ENCODE data around the gene ADAM19.

DNA sequence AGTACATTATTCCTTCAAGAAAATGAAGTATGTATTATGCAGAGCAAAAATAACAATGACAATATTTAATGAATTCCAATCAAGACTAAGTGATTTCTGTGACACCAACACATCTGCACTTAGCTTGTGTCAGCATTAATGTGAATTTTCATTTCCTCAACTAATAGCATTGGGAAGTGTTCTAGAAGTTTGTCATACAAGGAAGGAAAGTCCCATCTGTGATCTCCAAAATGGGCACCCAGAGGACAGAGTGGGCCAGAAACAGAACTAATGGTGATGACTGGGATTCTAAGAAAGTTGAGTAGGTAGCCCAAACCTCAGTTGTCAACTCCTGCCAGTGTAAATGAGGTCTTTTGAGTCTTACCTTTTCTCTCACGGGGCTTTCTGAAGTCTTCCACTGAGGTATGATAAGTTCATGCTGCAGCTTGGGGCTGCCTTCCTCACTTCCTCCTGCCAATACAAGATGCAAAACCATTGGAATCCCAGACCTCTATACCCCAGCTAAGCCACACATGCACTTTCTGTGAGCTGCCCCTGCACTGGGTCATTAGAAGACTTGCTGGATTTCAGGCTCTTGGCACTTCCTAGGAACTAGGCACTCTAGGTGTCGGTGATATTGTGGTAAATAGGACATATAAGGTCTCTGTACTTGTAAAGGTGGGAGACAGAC, 4.9 kb downstream of the ADAM19 start:
- TF ChIP-seq, protein P1, sequence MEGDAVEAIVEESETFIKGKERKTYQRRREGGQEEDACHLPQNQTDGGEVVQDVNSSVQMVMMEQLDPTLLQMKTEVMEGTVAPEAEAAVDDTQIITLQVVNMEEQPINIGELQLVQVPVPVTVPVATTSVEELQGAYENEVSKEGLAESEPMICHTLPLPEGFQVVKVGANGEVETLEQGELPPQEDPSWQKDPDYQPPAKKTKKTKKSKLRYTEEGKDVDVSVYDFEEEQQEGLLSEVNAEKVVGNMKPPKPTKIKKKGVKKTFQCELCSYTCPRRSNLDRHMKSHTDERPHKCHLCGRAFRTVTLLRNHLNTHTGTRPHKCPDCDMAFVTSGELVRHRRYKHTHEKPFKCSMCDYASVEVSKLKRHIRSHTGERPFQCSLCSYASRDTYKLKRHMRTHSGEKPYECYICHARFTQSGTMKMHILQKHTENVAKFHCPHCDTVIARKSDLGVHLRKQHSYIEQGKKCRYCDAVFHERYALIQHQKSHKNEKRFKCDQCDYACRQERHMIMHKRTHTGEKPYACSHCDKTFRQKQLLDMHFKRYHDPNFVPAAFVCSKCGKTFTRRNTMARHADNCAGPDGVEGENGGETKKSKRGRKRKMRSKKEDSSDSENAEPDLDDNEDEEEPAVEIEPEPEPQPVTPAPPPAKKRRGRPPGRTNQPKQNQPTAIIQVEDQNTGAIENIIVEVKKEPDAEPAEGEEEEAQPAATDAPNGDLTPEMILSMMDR (IDR thresholded peaks at IDR 0.05; ENCODE audit: poor library complexity, severe bottlenecking) = no peak
- TF ChIP-seq RAD21 (conservative IDR thresholded peaks at IDR 0.05) (no peak), TAF1 (IDR thresholded peaks at IDR 0.05; ENCODE audit: low read depth) (no peak), EZH2 (IDR thresholded peaks at IDR 0.05; ENCODE audit: borderline replicate concordance, insufficient read depth, low read length, poor library complexity, severe bottlenecking) (no peak), EP300 (conservative IDR thresholded peaks at IDR 0.05; ENCODE audit: poor library complexity, severe bottlenecking) (no peak), POLR2AphosphoS5 (IDR thresholded peaks at IDR 0.05) (no peak)
